OCI-LY1 (cell line): ENCODE results near the gene TNFRSF17.

ENCODE experiments used
- H2AFZ ChIP-seq: fragments of 200-600 bp; sonication (generic), shearing (Covaris generic); 2 replicates; pipeline ENCODE4 v1.6.0; 2014; ENCODE audit warnings: antibody characterized with exemption, mild to moderate bottlenecking, low read length
- H3F3A ChIP-seq: fragments of 200-600 bp; sonication (generic), shearing (Covaris generic); 2 replicates; pipeline ENCODE4 v1.6.0; 2014; ENCODE audit warnings: mild to moderate bottlenecking, antibody characterized with exemption, low read length, moderate library complexity; ENCODE audit not compliant: insufficient read depth
- H3K27ac ChIP-seq: fragments of 200-600 bp; sonication (generic); 2 replicates; pipeline ENCODE4 v1.5.1; 2014; ENCODE audit warnings: low read length, mixed run types, mild to moderate bottlenecking, low read depth; ENCODE audit not compliant: poor library complexity, severe bottlenecking
- H3K27me3 ChIP-seq: fragments of 200-600 bp; sonication (generic); 2 replicates; pipeline ENCODE4 v1.6.0; 2014; ENCODE audit warnings: antibody characterized with exemption, mild to moderate bottlenecking, low read length, moderate library complexity; ENCODE audit not compliant: insufficient read depth
- H3K36me3 ChIP-seq: fragments of 200-600 bp; sonication (generic); 2 replicates; pipeline ENCODE4 v1.6.1; 2014; ENCODE audit warnings: mild to moderate bottlenecking, antibody characterized with exemption, low read length, moderate library complexity, mixed read lengths; ENCODE audit not compliant: insufficient read depth
- H3K4me1 ChIP-seq: fragments of 200-600 bp; sonication (generic); 2 replicates; pipeline ENCODE4 v1.5.1; 2014; ENCODE audit warnings: mild to moderate bottlenecking, low read length, moderate library complexity; ENCODE audit not compliant: insufficient read depth, severe bottlenecking
- H3K4me2 ChIP-seq: fragments of 200-600 bp; sonication (generic), shearing (Covaris generic); 2 replicates; pipeline ENCODE4 v1.6.1; 2014; ENCODE audit warnings: low read length
- H3K4me3 ChIP-seq: fragments of 200-600 bp; sonication (generic); 2 replicates; pipeline ENCODE4 v1.5.1; 2014; ENCODE audit warnings: low read length, low read depth, mild to moderate bottlenecking, mixed read lengths; ENCODE audit not compliant: poor library complexity, severe bottlenecking
- H3K79me2 ChIP-seq: fragments of 200-600 bp; shearing (Covaris generic); 2 replicates; pipeline ENCODE4 v1.6.1; 2016; ENCODE audit warnings: mixed run types, low read length, mixed read lengths; ENCODE audit not compliant: insufficient read depth
- H3K9ac ChIP-seq: fragments of 200-600 bp; sonication (generic), shearing (Covaris generic); 2 replicates; pipeline ENCODE4 v1.6.1; 2014; ENCODE audit warnings: mild to moderate bottlenecking, low read length, mixed read lengths
- H3K9me2 ChIP-seq: fragments of 200-600 bp; sonication (generic), shearing (Covaris generic); 2 replicates; pipeline ENCODE4 v1.6.1; 2014; ENCODE audit warnings: low read depth, mild to moderate bottlenecking, low read length, mixed read lengths
- H3K9me3 ChIP-seq: fragments of 200-600 bp; shearing (Covaris generic); 2 replicates; pipeline ENCODE4 v1.6.1; 2014; ENCODE audit warnings: low read length, mixed read lengths
- H4K20me1 ChIP-seq: fragments of 200-600 bp; sonication (generic), shearing (Covaris generic); 2 replicates; pipeline ENCODE4 v1.6.0; 2016; ENCODE audit warnings: mild to moderate bottlenecking, low read length; ENCODE audit not compliant: insufficient read depth
- CTCF ChIP-seq: fragments of 200-600 bp; sonication (generic), shearing (Covaris generic); IDR thresholded peaks from 2 replicates; pipeline ENCODE4 v1.5.1; 2017; ENCODE audit warnings: mild to moderate bottlenecking, antibody characterized with exemption, low read length, moderate library complexity, mixed read lengths
- EZH2 ChIP-seq: fragments of 200-600 bp; sonication (generic), shearing (Covaris generic); IDR thresholded peaks from 2 replicates; pipeline ENCODE4 v1.8.0; 2017; ENCODE audit warnings: borderline replicate concordance, mixed run types, mild to moderate bottlenecking, antibody characterized with exemption, low read length, moderate library complexity, mixed read lengths

Gene TNFRSF17

GRCh38 chr16:11979013-11979672 lies 14.1 kb downstream of the TNFRSF17 start:
- peak overlapping the region; percentile 17 for H3K4me3 ChIP-seq
- no peak for TF ChIP-seq CTCF
- H3K9ac ChIP-seq: no peak overlapping the region; the same call in 1 of the 2 replicates
- no peaks in the 10 kb centered on the region for H3F3A ChIP-seq
- peaks cover 61% of the 10 kb centered on the region for H3K4me1 ChIP-seq
- no peaks in the 10 kb centered on the region for H4K20me1 ChIP-seq
- no peaks in the 10 kb centered on the region for H3K9me2 ChIP-seq
- peaks cover 58% of the 10 kb centered on the region for H3K79me2 ChIP-seq
- H3K9me3 ChIP-seq: no peaks in the 10 kb centered on the region
- H3K27ac ChIP-seq: peak overlapping the region; percentile 48
- no peak overlapping the region for H2AFZ ChIP-seq
- H3K4me2 ChIP-seq: peak overlapping the region; percentile 95
- H3K36me3 ChIP-seq: no peaks in the 10 kb centered on the region
- no peaks in the 10 kb centered on the region for H3K27me3 ChIP-seq

- Histone ChIP-seq H3K27me3 (no peaks in the 10 kb centered on the region), H3K27ac (peak overlapping the region; percentile 48), H3F3A (no peaks in the 10 kb centered on the region), H3K9me2 (no peaks in the 10 kb centered on the region), H3K9ac (peak overlapping the region; percentile 6; the same call in 1 of the 2 replicates), H4K20me1 (no peaks in the 10 kb centered on the region), H3K4me3 (peak overlapping the region; percentile 13), H3K4me1 (peaks cover 61% of the 10 kb centered on the region), H3K9me3 (no peaks in the 10 kb centered on the region), H3K79me2 (peaks cover 62% of the 10 kb centered on the region), H3K4me2 (peak overlapping the region; percentile 38; the same call in 1 of the 2 replicates), H2AFZ (no peak overlapping the region), H3K36me3 (no peaks in the 10 kb centered on the region)
- TF ChIP-seq EZH2 (no peak), CTCF (no peak)
These were observed 15.3 kb downstream of the TNFRSF17 start for GRCh38 chr16:11980136-11980844.

GRCh38 chr16:11985250-11985649 lies 20.2 kb downstream of the TNFRSF17 start:
- H4K20me1 ChIP-seq: no peaks in the 10 kb centered on the region
- no peaks in the 10 kb centered on the region for H3K27me3 ChIP-seq
- no peaks in the 10 kb centered on the region for H3K9me3 ChIP-seq
- H3K9me2 ChIP-seq: no peaks in the 10 kb centered on the region
- H3K27ac ChIP-seq: no peak overlapping the region
- H2AFZ ChIP-seq: no peak overlapping the region
- peaks cover 53% of the 10 kb centered on the region for H3K79me2 ChIP-seq
- no peak overlapping the region for H3K9ac ChIP-seq
- no peak overlapping the region for H3K4me2 ChIP-seq
- peaks cover 60% of the 10 kb centered on the region for H3K4me1 ChIP-seq
- H3F3A ChIP-seq: no peaks in the 10 kb centered on the region
- H3K4me3 ChIP-seq: no peak overlapping the region
- TF ChIP-seq CTCF (no peak), EZH2 (no peak)
- H3K36me3 ChIP-seq: peaks cover 13% of the 10 kb centered on the region
